ENCODE results near the gene GLYATL1B.

- TF ChIP-seq CTCF (IDR thresholded peaks at IDR 0.05) (no peak), EZH2 (IDR thresholded peaks at IDR 0.05; ENCODE audit: borderline replicate concordance, insufficient read depth, low read depth, low read length, poor library complexity, severe bottlenecking) (no peak)
These were observed 56.7 kb downstream of the GLYATL1B start, which contains the start of gene FAM111A for GRCh38 chr11:59142530-59143507.

Data from B cell (primary cell).